Measurements from ENCODE around the gene FANCB. TPM values are rescaled to one million over a fixed set of nuclear protein-coding genes. Genes with fewer than 3 reads are reported as not detected.

The FANCB gene
- total RNA-seq, 1 experiment from 2014 or later = 11.6 TPM

GRCh38 chrX:14884714-14885113, 11.8 kb upstream of the FANCB start:
- no TSS peak for BruUV-seq (replicated peaks)
- TF ChIP-seq EZH2 (IDR thresholded peaks at IDR 0.05; ENCODE audit: low read length, unreplicated experiment) (no peak), EZH2phosphoT487 (IDR thresholded peaks at IDR 0.05; ENCODE audit: borderline replicate concordance, low read length) (no peak)
- TF ChIP-seq, protein P1, sequence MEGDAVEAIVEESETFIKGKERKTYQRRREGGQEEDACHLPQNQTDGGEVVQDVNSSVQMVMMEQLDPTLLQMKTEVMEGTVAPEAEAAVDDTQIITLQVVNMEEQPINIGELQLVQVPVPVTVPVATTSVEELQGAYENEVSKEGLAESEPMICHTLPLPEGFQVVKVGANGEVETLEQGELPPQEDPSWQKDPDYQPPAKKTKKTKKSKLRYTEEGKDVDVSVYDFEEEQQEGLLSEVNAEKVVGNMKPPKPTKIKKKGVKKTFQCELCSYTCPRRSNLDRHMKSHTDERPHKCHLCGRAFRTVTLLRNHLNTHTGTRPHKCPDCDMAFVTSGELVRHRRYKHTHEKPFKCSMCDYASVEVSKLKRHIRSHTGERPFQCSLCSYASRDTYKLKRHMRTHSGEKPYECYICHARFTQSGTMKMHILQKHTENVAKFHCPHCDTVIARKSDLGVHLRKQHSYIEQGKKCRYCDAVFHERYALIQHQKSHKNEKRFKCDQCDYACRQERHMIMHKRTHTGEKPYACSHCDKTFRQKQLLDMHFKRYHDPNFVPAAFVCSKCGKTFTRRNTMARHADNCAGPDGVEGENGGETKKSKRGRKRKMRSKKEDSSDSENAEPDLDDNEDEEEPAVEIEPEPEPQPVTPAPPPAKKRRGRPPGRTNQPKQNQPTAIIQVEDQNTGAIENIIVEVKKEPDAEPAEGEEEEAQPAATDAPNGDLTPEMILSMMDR (conservative IDR thresholded peaks at IDR 0.05; ENCODE audit: low read depth, low read length) = no peak
- CTCF ChIA-PET = no interaction called here
- no peaks in the 10 kb centered on the region for H3K36me3 ChIP-seq (ENCODE audit: low read depth, low read length)
- no peaks in the 10 kb centered on the region for H3K79me2 ChIP-seq (ENCODE audit: low read length)
- no peak overlapping the region for H3K9ac ChIP-seq (ENCODE audit: low read length)
- H4K20me1 ChIP-seq (ENCODE audit: low read length) = no peaks in the 10 kb centered on the region
- no peaks in the 10 kb centered on the region for H3K9me2 ChIP-seq (replicated peaks; ENCODE audit: low read length)
- no peak overlapping the region for H3K4me3 ChIP-seq (ENCODE audit: low read length)
- no peak overlapping the region for H3K27ac ChIP-seq (ENCODE audit: low read length)
- no peak overlapping the region for H3K4me2 ChIP-seq (ENCODE audit: low read length)
- no peaks in the 10 kb centered on the region for H3K27me3 ChIP-seq (ENCODE audit: low read length)
- H2AFZ ChIP-seq (ENCODE audit: low read length) = no peak overlapping the region
- intact Hi-C loops (cut with micrococcal nuclease) = no loop called here
- DNase-seq = no peak
- no peaks in the 10 kb centered on the region for H3K4me1 ChIP-seq (ENCODE audit: insufficient read depth, low read length)
- no peaks in the 10 kb centered on the region for H3K9me3 ChIP-seq (ENCODE audit: low read length)
- no peak for ATAC-seq
- POLR2A ChIA-PET (ENCODE audit: unreplicated experiment) = no interaction called here
- H3F3A ChIP-seq (ENCODE audit: low read length, unreplicated experiment) = no peaks in the 10 kb centered on the region

DNA sequence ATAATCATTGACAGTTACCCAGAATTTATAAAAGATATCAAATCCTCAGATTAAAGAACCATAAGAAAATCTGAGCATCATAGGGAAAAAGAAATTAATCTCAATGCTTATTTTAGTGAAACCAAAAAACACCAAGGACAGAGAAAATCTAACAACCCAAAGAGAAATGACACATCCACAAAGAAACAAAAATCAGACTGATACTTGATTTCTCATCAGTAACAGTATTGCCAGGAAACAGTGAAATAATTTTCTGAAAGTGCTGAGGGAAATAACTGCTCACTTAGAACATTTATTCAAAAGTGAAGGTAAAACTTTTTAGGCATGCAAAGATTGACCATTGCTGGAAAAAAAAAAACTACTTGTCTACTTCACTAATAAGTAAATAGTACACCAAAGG, 11.0 kb upstream of the FANCB start:
- intact Hi-C loops (cut with micrococcal nuclease) = no loop called here
- no peaks in the 10 kb centered on the region for H3K27me3 ChIP-seq (ENCODE audit: low read length)
- H3F3A ChIP-seq (ENCODE audit: low read length, unreplicated experiment) = no peaks in the 10 kb centered on the region
- H3K9me2 ChIP-seq (replicated peaks; ENCODE audit: low read length) = no peaks in the 10 kb centered on the region
- no peak overlapping the region for H3K4me3 ChIP-seq (ENCODE audit: low read length)
- no peak overlapping the region for H3K4me2 ChIP-seq (ENCODE audit: low read length)
- TF ChIP-seq, protein P1 (conservative IDR thresholded peaks at IDR 0.05; ENCODE audit: low read depth, low read length) = no peak
- TF ChIP-seq EZH2phosphoT487 (IDR thresholded peaks at IDR 0.05; ENCODE audit: borderline replicate concordance, low read length) (no peak), EZH2 (IDR thresholded peaks at IDR 0.05; ENCODE audit: low read length, unreplicated experiment) (no peak)
- no peak overlapping the region for H3K27ac ChIP-seq (ENCODE audit: low read length)
- H3K79me2 ChIP-seq (ENCODE audit: low read length) = no peaks in the 10 kb centered on the region
- CTCF ChIA-PET = no interaction called here
- BruUV-seq (replicated peaks) = no TSS peak
- H2AFZ ChIP-seq (ENCODE audit: low read length) = no peak overlapping the region
- H3K36me3 ChIP-seq (ENCODE audit: low read depth, low read length) = no peaks in the 10 kb centered on the region
- ATAC-seq = no peak
- H3K9ac ChIP-seq (ENCODE audit: low read length) = no peak overlapping the region
- POLR2A ChIA-PET (ENCODE audit: unreplicated experiment) = no interaction called here
- no peaks in the 10 kb centered on the region for H3K4me1 ChIP-seq (ENCODE audit: insufficient read depth, low read length)
- no peaks in the 10 kb centered on the region for H4K20me1 ChIP-seq (ENCODE audit: low read length)
- no peaks in the 10 kb centered on the region for H3K9me3 ChIP-seq (ENCODE audit: low read length)
- DNase-seq = no peak

GRCh38 chrX:14875624-14876023, 2.8 kb upstream of the FANCB start:
- BruUV-seq (replicated peaks) = no TSS peak
- no peak overlapping the region for H3K4me2 ChIP-seq (ENCODE audit: low read length)
- no peak overlapping the region for H3K9ac ChIP-seq (ENCODE audit: low read length)
- intact Hi-C loops (cut with micrococcal nuclease) = no loop called here
- H3K79me2 ChIP-seq (ENCODE audit: low read length) = peaks cover 39% of the 10 kb centered on the region
- CTCF ChIA-PET = no interaction called here
- no peak overlapping the region for H3K27ac ChIP-seq (ENCODE audit: low read length)
- POLR2A ChIA-PET (ENCODE audit: unreplicated experiment) = no interaction called here
- no peaks in the 10 kb centered on the region for H4K20me1 ChIP-seq (ENCODE audit: low read length)
- TF ChIP-seq, protein P1 (conservative IDR thresholded peaks at IDR 0.05; ENCODE audit: low read depth, low read length) = no peak
- TF ChIP-seq EZH2phosphoT487 (IDR thresholded peaks at IDR 0.05; ENCODE audit: borderline replicate concordance, low read length) (no peak), EZH2 (IDR thresholded peaks at IDR 0.05; ENCODE audit: low read length, unreplicated experiment) (no peak)
- H3K36me3 ChIP-seq (ENCODE audit: low read depth, low read length) = no peaks in the 10 kb centered on the region
- H2AFZ ChIP-seq (ENCODE audit: low read length) = no peak overlapping the region
- H3K9me3 ChIP-seq (ENCODE audit: low read length) = no peaks in the 10 kb centered on the region
- H3F3A ChIP-seq (ENCODE audit: low read length, unreplicated experiment) = no peaks in the 10 kb centered on the region
- DNase-seq (no peak), ATAC-seq (no peak)
- no peaks in the 10 kb centered on the region for H3K27me3 ChIP-seq (ENCODE audit: low read length)
- H3K4me3 ChIP-seq (ENCODE audit: low read length) = no peak overlapping the region
- no peaks in the 10 kb centered on the region for H3K9me2 ChIP-seq (replicated peaks; ENCODE audit: low read length)
- H3K4me1 ChIP-seq (ENCODE audit: insufficient read depth, low read length) = peaks cover 11% of the 10 kb centered on the region; the same call in 1 of the 2 replicates

Data from PC-3 (cell line).